Measurements from ENCODE around the gene EPG5. TPM values are rescaled to one million over a fixed set of nuclear protein-coding genes. Genes with fewer than 3 reads are reported as not detected.

The EPG5 gene
- total RNA-seq, 1 donor from 2014 or later, result 10.5 TPM

- no peaks in the 10 kb centered on the region for H3K27me3 ChIP-seq (ENCODE audit: control insufficient read depth, insufficient read depth, low read length)
- FAIRE-seq, result no peak
Measured at GRCh38 chr18:45894818-45895217, 72.3 kb downstream of the EPG5 start.

GRCh38 chr18:45891806-45892205 lies 75.3 kb downstream of the EPG5 start:
- Histone ChIP-seq H3K36me3 (ENCODE audit: control insufficient read depth, insufficient read depth, low read length) (peaks cover 5% of the 10 kb centered on the region), H3K4me3 (ENCODE audit: low read depth, low read length) (no peak overlapping the region), H3K27me3 (ENCODE audit: control insufficient read depth, insufficient read depth, low read length) (no peaks in the 10 kb centered on the region)
- FAIRE-seq, result no peak
- DNase-seq (ENCODE audit: low read depth), result no peak
- no peak for TF ChIP-seq CTCF (IDR thresholded peaks at IDR 0.05; ENCODE audit: insufficient read depth, low read length, severe bottlenecking)

More at GRCh38 chr18:45894818-45895217, 72.3 kb downstream of the EPG5 start:
- DNase-seq (ENCODE audit: low read depth), result no peak
- no peak for TF ChIP-seq CTCF (IDR thresholded peaks at IDR 0.05; ENCODE audit: insufficient read depth, low read length, severe bottlenecking)
- H3K36me3 ChIP-seq (ENCODE audit: control insufficient read depth, insufficient read depth, low read length), result peaks cover 11% of the 10 kb centered on the region
- no peak overlapping the region for H3K4me3 ChIP-seq (ENCODE audit: low read depth, low read length)

GRCh38 chr18:45890606-45891005 lies 76.5 kb downstream of the EPG5 start:
- DNase-seq (ENCODE audit: low read depth) (no peak), FAIRE-seq (no peak)
- Histone ChIP-seq H3K27me3 (ENCODE audit: control insufficient read depth, insufficient read depth, low read length) (no peaks in the 10 kb centered on the region), H3K36me3 (ENCODE audit: control insufficient read depth, insufficient read depth, low read length) (peaks cover 5% of the 10 kb centered on the region), H3K4me3 (ENCODE audit: low read depth, low read length) (no peak overlapping the region)
- TF ChIP-seq CTCF (IDR thresholded peaks at IDR 0.05; ENCODE audit: insufficient read depth, low read length, severe bottlenecking), result no peak

GRCh38 chr18:45889419-45890064 lies 77.6 kb downstream of the EPG5 start:
- no peak overlapping the region for H3K4me3 ChIP-seq (ENCODE audit: low read depth, low read length)
- no peaks in the 10 kb centered on the region for H3K27me3 ChIP-seq (ENCODE audit: control insufficient read depth, insufficient read depth, low read length)
- no peak for TF ChIP-seq CTCF (IDR thresholded peaks at IDR 0.05; ENCODE audit: insufficient read depth, low read length, severe bottlenecking)
- H3K36me3 ChIP-seq (ENCODE audit: control insufficient read depth, insufficient read depth, low read length), result peaks cover 2% of the 10 kb centered on the region
- no peak for DNase-seq (ENCODE audit: low read depth)
- FAIRE-seq, result no peak

- TF ChIP-seq CTCF (IDR thresholded peaks at IDR 0.05; ENCODE audit: insufficient read depth, low read length, severe bottlenecking), result no peak
- Histone ChIP-seq H3K4me3 (ENCODE audit: low read depth, low read length) (no peak overlapping the region), H3K36me3 (ENCODE audit: control insufficient read depth, insufficient read depth, low read length) (peaks cover 6% of the 10 kb centered on the region), H3K27me3 (ENCODE audit: control insufficient read depth, insufficient read depth, low read length) (no peaks in the 10 kb centered on the region)
- no peak for FAIRE-seq
- DNase-seq (ENCODE audit: low read depth), result no peak
Measured at GRCh38 chr18:45887585-45887984, 79.5 kb downstream of the EPG5 start.
